Caco-2 (cell line): ENCODE results near the gene ENPP7. TPM values are rescaled to one million over a fixed set of nuclear protein-coding genes. Genes with fewer than 3 reads are reported as not detected.

Experiments used
- BruUV-seq: library from RNA; stranded (reverse); fragments of 400-500 nt; replicated peaks from 2 replicates; lab custom pipeline; 2021; lab: Mats Ljungman, UMichigan
- CTCF ChIA-PET: fragments of 300-600 bp; sonication (Branson Sonifier 250); formaldehyde crosslinking; loops from one replicate; lab custom pipeline; 2022; ENCODE audit warnings: antibody characterized with exemption; lab: Charles Lee
- POLR2A ChIA-PET: fragments of 300-600 bp; sonication (Branson Sonifier 250); formaldehyde crosslinking; loops from one replicate; lab custom pipeline; 2022; ENCODE audit warnings: antibody characterized with exemption; lab: Charles Lee
- DNase-seq, 2 experiments: peaks; one replicate each; pipeline versions ENCODE4 v3.0.0 to v3.0.0-alpha.2; 2020 to 2022
- H3K27me3 ChIP-seq: replicated peaks from 2 replicates; pipeline ENCODE4 v1.6.0; 2011; ENCODE audit warnings: low read length; ENCODE audit not compliant: control insufficient read depth, insufficient read depth
- H3K36me3 ChIP-seq: 2 replicates; pipeline ENCODE4 v1.5.1; 2011; ENCODE audit warnings: low read length; ENCODE audit not compliant: control insufficient read depth, insufficient read depth
- H3K4me1 ChIP-seq: fragments of 250-450 bp; sonication (Bioruptor Pico); 2 replicates; pipeline ENCODE4 v1.5.1; 2020; ENCODE audit warnings: mild to moderate bottlenecking
- H3K4me3 ChIP-seq: 2 replicates; pipeline ENCODE4 v1.5.1; 2011; ENCODE audit warnings: low read depth, mild to moderate bottlenecking, control low read depth, low read length
- H3K9me3 ChIP-seq: fragments of 250-450 bp; sonication (Bioruptor Pico); 2 replicates; pipeline ENCODE4 v1.5.1; 2020; ENCODE audit warnings: mild to moderate bottlenecking, moderate library complexity
- H3K27ac Mint-ChIP-seq: one replicate; pipeline ENCODE4 v1.8.0; 2022; ENCODE audit warnings: mixed read lengths; ENCODE audit not compliant: unreplicated experiment
- H3K27me3 Mint-ChIP-seq: one replicate; pipeline ENCODE4 v1.8.0; 2022; ENCODE audit warnings: mixed read lengths; ENCODE audit not compliant: insufficient read depth, unreplicated experiment
- H3K36me3 Mint-ChIP-seq: one replicate; pipeline ENCODE4 v1.8.0; 2022; ENCODE audit warnings: mild to moderate bottlenecking, mixed read lengths; ENCODE audit not compliant: insufficient read depth, unreplicated experiment
- H3K4me1 Mint-ChIP-seq: one replicate; pipeline ENCODE4 v1.8.0; 2022; ENCODE audit warnings: low read depth, mixed read lengths; ENCODE audit not compliant: unreplicated experiment
- H3K4me3 Mint-ChIP-seq: one replicate; pipeline ENCODE4 v1.8.0; 2022; ENCODE audit warnings: mild to moderate bottlenecking, moderate library complexity, mixed read lengths; ENCODE audit not compliant: unreplicated experiment
- H3K9me3 Mint-ChIP-seq: one replicate; pipeline ENCODE4 v1.8.0; 2022; ENCODE audit warnings: mixed read lengths; ENCODE audit not compliant: unreplicated experiment
- intact Hi-C: fragments of 100-400 bp; cut with micrococcal nuclease; formaldehyde crosslinking; loops from one replicate; pipeline ENCODE4 v1.10.0; 2022; ENCODE audit not compliant: unreplicated experiment
- total RNA-seq: library from RNA; stranded (reverse); gene quantifications from 2 replicates; pipeline ENCODE4 v1.2.3, GENCODE V29; 2022
- TF ChIP-seq, protein P1 (sequence below), 2 experiments: fragments of 200-600 bp in 1 of 2; IDR thresholded peaks; 1 replicate in 1 of 2; 2 replicates in 1 of 2; pipeline versions ENCODE4 v1.5.1 to v1.8.0; 2011 to 2022; ENCODE audit warnings: antibody characterized with exemption in 1 of 2, control low read depth in 1 of 2, inconsistent platforms in 1 of 2, low read depth in 1 of 2, low read length in 1 of 2, mild to moderate bottlenecking in 1 of 2, moderate library complexity in 1 of 2; ENCODE audit not compliant: insufficient read depth in 1 of 2, severe bottlenecking in 1 of 2, unreplicated experiment in 1 of 2

ENPP7 gene
- total RNA-seq, 1 experiment from 2014 or later: 0.34 TPM

DNA sequence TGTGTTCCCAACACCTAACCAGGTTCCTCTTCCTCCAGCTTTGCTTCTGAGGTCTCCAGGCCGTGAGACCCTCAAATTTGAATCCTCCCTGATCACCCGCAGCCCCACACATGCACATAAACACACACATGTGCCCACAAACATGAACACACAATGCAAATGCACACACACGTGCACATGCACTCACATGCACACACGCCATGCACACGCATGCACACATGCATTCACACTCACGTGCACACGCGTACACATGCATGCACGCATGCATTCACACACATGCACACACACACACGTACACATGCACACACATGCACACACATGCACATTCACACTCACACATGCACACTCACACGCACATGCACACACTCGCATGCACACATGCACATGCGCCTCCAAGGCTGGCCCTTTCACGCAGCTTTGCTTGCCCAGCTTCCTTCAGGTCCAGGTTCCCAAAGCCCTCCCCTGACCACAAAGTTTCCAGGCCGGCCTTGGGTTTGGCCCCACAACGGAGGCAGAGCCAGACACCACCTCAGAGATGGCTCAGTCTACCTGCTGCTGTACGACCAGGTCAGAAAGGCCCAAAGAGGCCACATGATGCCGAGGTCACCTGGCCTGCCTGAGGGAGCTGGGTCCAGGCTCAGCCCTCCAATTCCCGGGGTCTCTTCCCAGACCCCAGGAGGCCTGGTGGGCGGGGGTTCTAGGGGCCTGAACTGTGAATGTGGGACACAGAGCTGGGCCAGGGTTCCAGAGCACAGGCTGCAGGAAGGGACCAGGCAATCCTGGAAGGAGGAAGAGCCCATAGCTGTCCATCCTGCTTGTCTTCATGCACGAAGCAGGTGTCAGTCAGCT, 39.5 kb upstream of the ENPP7 start:
- Histone ChIP-seq H3K36me3 (no peaks in the 10 kb centered on the region), H3K4me3 (no peak overlapping the region), H3K27me3 (no peaks in the 10 kb centered on the region; the same call in 1 of the 2 replicates), H3K9me3 (no peaks in the 10 kb centered on the region), H3K4me1 (no peaks in the 10 kb centered on the region)
- Mint-ChIP-seq H3K4me3 (no peak overlapping the region), H3K4me1 (no peaks in the 10 kb centered on the region), H3K27ac (no peak overlapping the region), H3K9me3 (no peaks in the 10 kb centered on the region), H3K36me3 (no peaks in the 10 kb centered on the region), H3K27me3 (peaks cover 10% of the 10 kb centered on the region)
- TF ChIP-seq, protein P1, sequence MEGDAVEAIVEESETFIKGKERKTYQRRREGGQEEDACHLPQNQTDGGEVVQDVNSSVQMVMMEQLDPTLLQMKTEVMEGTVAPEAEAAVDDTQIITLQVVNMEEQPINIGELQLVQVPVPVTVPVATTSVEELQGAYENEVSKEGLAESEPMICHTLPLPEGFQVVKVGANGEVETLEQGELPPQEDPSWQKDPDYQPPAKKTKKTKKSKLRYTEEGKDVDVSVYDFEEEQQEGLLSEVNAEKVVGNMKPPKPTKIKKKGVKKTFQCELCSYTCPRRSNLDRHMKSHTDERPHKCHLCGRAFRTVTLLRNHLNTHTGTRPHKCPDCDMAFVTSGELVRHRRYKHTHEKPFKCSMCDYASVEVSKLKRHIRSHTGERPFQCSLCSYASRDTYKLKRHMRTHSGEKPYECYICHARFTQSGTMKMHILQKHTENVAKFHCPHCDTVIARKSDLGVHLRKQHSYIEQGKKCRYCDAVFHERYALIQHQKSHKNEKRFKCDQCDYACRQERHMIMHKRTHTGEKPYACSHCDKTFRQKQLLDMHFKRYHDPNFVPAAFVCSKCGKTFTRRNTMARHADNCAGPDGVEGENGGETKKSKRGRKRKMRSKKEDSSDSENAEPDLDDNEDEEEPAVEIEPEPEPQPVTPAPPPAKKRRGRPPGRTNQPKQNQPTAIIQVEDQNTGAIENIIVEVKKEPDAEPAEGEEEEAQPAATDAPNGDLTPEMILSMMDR (IDR thresholded peaks at IDR 0.05; ENCODE audit: insufficient read depth in 1 of 2, low read depth in 1 of 2, low read length in 1 of 2, severe bottlenecking in 1 of 2, unreplicated experiment in 1 of 2): no peak
- no TSS peak for BruUV-seq
- ChIA-PET POLR2A (no interaction called here), CTCF (no interaction called here)
- intact Hi-C loops: no loop called here
- DNase-seq: no peak

DNA sequence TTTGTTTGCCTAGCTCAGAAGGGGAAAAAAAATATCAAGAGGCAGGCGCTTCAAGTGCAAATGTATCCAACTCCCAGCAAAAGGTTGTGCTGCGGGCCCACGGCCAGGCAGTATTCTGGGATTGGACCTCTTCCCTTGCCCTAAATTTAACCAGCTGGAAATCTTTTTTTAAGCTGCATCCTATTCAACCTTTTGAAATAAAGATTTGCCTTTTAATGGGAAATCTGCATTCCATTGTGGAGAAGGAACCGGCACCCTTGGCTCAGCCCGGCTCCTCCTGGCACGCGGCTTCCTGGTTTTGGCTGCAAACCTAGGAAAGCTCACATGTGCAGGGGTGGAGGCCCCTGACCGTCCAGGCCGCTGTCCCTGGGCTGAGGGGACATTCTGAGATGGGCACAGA, 38.8 kb upstream of the ENPP7 start:
- no peaks in the 10 kb centered on the region for H3K4me1 ChIP-seq
- Mint-ChIP-seq H3K9me3 (no peaks in the 10 kb centered on the region), H3K4me1 (no peaks in the 10 kb centered on the region), H3K4me3 (no peak overlapping the region), H3K27ac (no peak overlapping the region), H3K27me3 (peaks cover 6% of the 10 kb centered on the region), H3K36me3 (no peaks in the 10 kb centered on the region)
- TF ChIP-seq, protein P1 (IDR thresholded peaks at IDR 0.05; ENCODE audit: insufficient read depth in 1 of 2, low read depth in 1 of 2, low read length in 1 of 2, severe bottlenecking in 1 of 2, unreplicated experiment in 1 of 2): no peak
- ChIA-PET CTCF (no interaction called here), POLR2A (no interaction called here)
- H3K27me3 ChIP-seq: no peaks in the 10 kb centered on the region; the same call in 1 of the 2 replicates
- H3K36me3 ChIP-seq: no peaks in the 10 kb centered on the region
- intact Hi-C loops: no loop called here
- no peaks in the 10 kb centered on the region for H3K9me3 ChIP-seq
- no peak overlapping the region for H3K4me3 ChIP-seq
- no peak for DNase-seq
- no TSS peak for BruUV-seq

DNA sequence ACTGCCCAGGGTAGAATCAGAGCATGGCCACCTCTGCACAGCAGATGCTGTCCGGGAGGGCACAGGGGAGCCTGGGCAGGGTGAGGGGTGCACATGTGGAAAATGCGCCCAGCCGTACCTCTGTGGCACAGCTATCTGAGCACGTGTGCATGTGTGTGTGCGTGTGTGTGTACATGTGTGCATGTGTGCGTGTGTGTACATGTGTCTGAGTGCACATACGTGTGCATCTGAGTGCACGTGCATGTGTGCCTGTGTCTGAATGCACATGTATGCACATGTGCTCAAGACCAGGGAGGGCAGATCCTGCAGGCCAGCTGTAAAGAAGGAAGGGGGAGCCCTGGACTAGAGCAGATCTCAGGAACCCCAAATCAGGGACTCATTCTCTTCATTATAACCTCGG, 37.3 kb upstream of the ENPP7 start:
- Mint-ChIP-seq H3K27me3 (peaks cover 6% of the 10 kb centered on the region), H3K27ac (no peak overlapping the region), H3K36me3 (no peaks in the 10 kb centered on the region), H3K4me1 (no peaks in the 10 kb centered on the region), H3K9me3 (no peaks in the 10 kb centered on the region), H3K4me3 (no peak overlapping the region)
- no TSS peak for BruUV-seq
- POLR2A ChIA-PET: no interaction called here
- Histone ChIP-seq H3K4me1 (no peaks in the 10 kb centered on the region), H3K27me3 (no peaks in the 10 kb centered on the region; the same call in 1 of the 2 replicates), H3K36me3 (no peaks in the 10 kb centered on the region), H3K9me3 (no peaks in the 10 kb centered on the region), H3K4me3 (no peak overlapping the region)
- TF ChIP-seq, protein P1 (IDR thresholded peaks at IDR 0.05; ENCODE audit: insufficient read depth in 1 of 2, low read depth in 1 of 2, low read length in 1 of 2, severe bottlenecking in 1 of 2, unreplicated experiment in 1 of 2): no peak
- CTCF ChIA-PET: no interaction called here
- no peak for DNase-seq
- intact Hi-C loops: no loop called here
